GM23338 (cell line): Measurements from ENCODE around the gene MTF1. TPM values are rescaled to one million over a fixed set of nuclear protein-coding genes. Genes with fewer than 3 reads are reported as not detected.

Experiments
- ATAC-seq: fragments of 200-7000 bp; cut with Tn5 transposase; 3 replicates; pipeline ENCODE4 v1.9.1; 2020
- DNase-seq: peaks from one replicate; pipeline ENCODE4 v3.0.0-alpha.2; 2015; ENCODE audit warnings: low spot score
- H2AFZ ChIP-seq: fragments of 200-600 bp; sonication (generic); 2 replicates; pipeline ENCODE4 v1.8.0; 2016; ENCODE audit warnings: antibody characterized with exemption, mild to moderate bottlenecking, moderate library complexity
- H3F3A ChIP-seq: fragments of 200-600 bp; sonication (generic); replicated peaks from 2 replicates; pipeline ENCODE4 v1.8.0; 2017; ENCODE audit warnings: antibody characterized with exemption, mixed run types, low read depth
- H3K27ac ChIP-seq: fragments of 200-600 bp; sonication (generic); 2 replicates; pipeline ENCODE4 v1.6.1; 2016; ENCODE audit warnings: low read depth
- H3K27me3 ChIP-seq: fragments of 200-600 bp; sonication (generic); 2 replicates; pipeline ENCODE4 v1.8.0; 2016; ENCODE audit warnings: mild to moderate bottlenecking, mixed run types, moderate library complexity; ENCODE audit not compliant: insufficient read depth
- H3K36me3 ChIP-seq: fragments of 200-600 bp; sonication (generic); 2 replicates; pipeline ENCODE4 v1.8.0; 2016; ENCODE audit warnings: mild to moderate bottlenecking; ENCODE audit not compliant: insufficient read depth
- H3K4me1 ChIP-seq: fragments of 200-600 bp; sonication (generic); 2 replicates; pipeline ENCODE4 v1.8.0; 2016; ENCODE audit warnings: mild to moderate bottlenecking, moderate library complexity; ENCODE audit not compliant: insufficient read depth
- H3K4me2 ChIP-seq: fragments of 200-600 bp; sonication (generic); 2 replicates; pipeline ENCODE4 v1.7.1; 2017; ENCODE audit warnings: mixed run types
- H3K4me3 ChIP-seq: fragments of 200-600 bp; sonication (generic); 2 replicates; pipeline ENCODE4 v1.6.1; 2016; ENCODE audit warnings: mixed run types
- H3K79me2 ChIP-seq: fragments of 200-600 bp; sonication (generic); replicated peaks from 2 replicates; pipeline ENCODE4 v1.8.0; 2017; ENCODE audit warnings: mild to moderate bottlenecking; ENCODE audit not compliant: insufficient read depth
- H3K9me2 ChIP-seq: fragments of 200-600 bp; sonication (generic); 2 replicates; pipeline ENCODE4 v1.8.0; 2017; ENCODE audit not compliant: insufficient read depth
- H4K20me1 ChIP-seq: fragments of 200-600 bp; sonication (generic); replicated peaks from 2 replicates; pipeline ENCODE4 v1.8.0; 2017; ENCODE audit warnings: mild to moderate bottlenecking; ENCODE audit not compliant: insufficient read depth
- H3K27ac Mint-ChIP-seq: 2 replicates; pipeline ENCODE4 v1.8.0; 2020; ENCODE audit warnings: inconsistent platforms, mild to moderate bottlenecking, moderate library complexity, mixed read lengths
- H3K27me3 Mint-ChIP-seq: 3 replicates; pipeline ENCODE4 v1.8.0; 2022; ENCODE audit warnings: low read depth, mild to moderate bottlenecking, moderate library complexity, mixed read lengths, inconsistent platforms; ENCODE audit not compliant: insufficient read depth, poor library complexity
- H3K36me3 Mint-ChIP-seq: 3 replicates; pipeline ENCODE4 v1.8.0; 2021; ENCODE audit warnings: low read depth, mild to moderate bottlenecking, inconsistent platforms, moderate library complexity, mixed read lengths
- H3K4me1 Mint-ChIP-seq: 3 replicates; pipeline ENCODE4 v1.8.0; 2020; ENCODE audit warnings: mild to moderate bottlenecking, inconsistent platforms, mixed read lengths
- H3K4me3 Mint-ChIP-seq: 3 replicates; pipeline ENCODE4 v1.8.0; 2021; ENCODE audit warnings: moderate library complexity, mild to moderate bottlenecking, inconsistent platforms, mixed read lengths
- H3K9me3 Mint-ChIP-seq: 3 replicates; pipeline ENCODE4 v1.8.0; 2020; ENCODE audit warnings: moderate library complexity, mild to moderate bottlenecking, inconsistent platforms, mixed read lengths
- CREB1 ChIP-seq: fragments of 250-450 bp; sonication (Bioruptor Pico); IDR thresholded peaks from 2 replicates; pipeline ENCODE4 v1.5.0; 2020; ENCODE audit warnings: low read depth, mild to moderate bottlenecking, moderate library complexity
- EZH2 ChIP-seq: fragments of 200-600 bp; sonication (generic); IDR thresholded peaks from one replicate; pipeline ENCODE4 v1.8.0; 2017; ENCODE audit warnings: antibody characterized with exemption, mild to moderate bottlenecking, low read depth; ENCODE audit not compliant: unreplicated experiment
- EZH2phosphoT487 ChIP-seq: fragments of 200-600 bp; sonication (generic); IDR thresholded peaks from one replicate; pipeline ENCODE4 v1.8.1; 2018; ENCODE audit warnings: antibody characterized with exemption; ENCODE audit not compliant: unreplicated experiment
- JUNB ChIP-seq: IDR thresholded peaks from one replicate; pipeline ENCODE4 v1.6.1; 2016; ENCODE audit warnings: antibody characterized with exemption; ENCODE audit not compliant: unreplicated experiment
- NANOG ChIP-seq: IDR thresholded peaks from 2 replicates; pipeline ENCODE4 v1.6.1; 2016; ENCODE audit warnings: antibody characterized with exemption, borderline replicate concordance
- POLR2AphosphoS5 ChIP-seq: IDR thresholded peaks from 2 replicates; pipeline ENCODE4 v1.6.1; 2016; ENCODE audit warnings: antibody characterized with exemption, low read depth
- ZNF114 ChIP-seq: fragments of 250-450 bp; sonication (Bioruptor Pico); IDR thresholded peaks from 2 replicates; pipeline ENCODE4 v1.5.0; 2020; ENCODE audit warnings: mild to moderate bottlenecking, moderate library complexity
- ZNF331 ChIP-seq: fragments of 250-450 bp; sonication (Bioruptor Pico); IDR thresholded peaks from 2 replicates; pipeline ENCODE4 v1.5.0; 2020; ENCODE audit warnings: low read depth, mild to moderate bottlenecking, moderate library complexity
- polyA plus RNA-seq: library from polyadenylated mRNA; unstranded; fragments of >200 nt; fragmentation: Nextera tagmentation; extraction: Ambion mirVana; gene quantifications from 2 replicates; pipeline ENCODE4 v1.2.1, GENCODE V29; 2016
- total RNA-seq: library from RNA; depleted of rRNA; stranded (reverse); fragments of >200 nt; shearing (Covaris generic); gene quantifications from 2 replicates; pipeline ENCODE4 v1.2.3, GENCODE V29; 2014
- TF ChIP-seq, protein P1 (sequence below): fragments of 250-450 bp; sonication (Bioruptor Pico); IDR thresholded peaks from 2 replicates; pipeline ENCODE4 v1.5.0; 2020; ENCODE audit warnings: mild to moderate bottlenecking, moderate library complexity
- TF ChIP-seq, protein P2 (sequence below): IDR thresholded peaks from one replicate; pipeline ENCODE4 v1.6.1; 2018; ENCODE audit warnings: antibody characterized with exemption; ENCODE audit not compliant: unreplicated experiment
- TF ChIP-seq, protein P3 (sequence below): IDR thresholded peaks from 2 replicates; pipeline ENCODE4 v1.6.1; 2016; ENCODE audit warnings: antibody characterized with exemption

The MTF1 gene
- total and polyA plus RNA-seq, 2 experiments from 2014 or later: 4.5 to 5.6 TPM

DNA sequence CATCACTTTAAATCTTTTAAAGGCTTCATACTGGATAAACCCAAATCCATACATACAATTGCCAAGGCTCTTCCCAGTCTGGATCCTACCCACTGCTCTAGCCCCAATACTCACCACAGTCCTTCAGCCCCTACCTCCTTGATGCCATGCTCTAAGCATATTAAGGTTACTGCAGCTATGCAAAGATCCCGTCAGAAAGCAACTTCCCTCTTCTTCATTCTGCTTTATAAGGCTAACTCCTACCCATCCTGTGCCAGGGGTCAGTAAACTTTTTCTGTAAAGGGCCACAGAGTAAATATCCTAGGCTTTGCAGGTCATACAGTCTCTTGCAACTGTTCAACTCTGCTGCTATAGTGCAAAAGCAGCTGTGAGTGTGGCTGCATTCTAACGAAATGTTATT, 34.3 kb upstream of the MTF1 start (continued):
- TF ChIP-seq, protein P1, sequence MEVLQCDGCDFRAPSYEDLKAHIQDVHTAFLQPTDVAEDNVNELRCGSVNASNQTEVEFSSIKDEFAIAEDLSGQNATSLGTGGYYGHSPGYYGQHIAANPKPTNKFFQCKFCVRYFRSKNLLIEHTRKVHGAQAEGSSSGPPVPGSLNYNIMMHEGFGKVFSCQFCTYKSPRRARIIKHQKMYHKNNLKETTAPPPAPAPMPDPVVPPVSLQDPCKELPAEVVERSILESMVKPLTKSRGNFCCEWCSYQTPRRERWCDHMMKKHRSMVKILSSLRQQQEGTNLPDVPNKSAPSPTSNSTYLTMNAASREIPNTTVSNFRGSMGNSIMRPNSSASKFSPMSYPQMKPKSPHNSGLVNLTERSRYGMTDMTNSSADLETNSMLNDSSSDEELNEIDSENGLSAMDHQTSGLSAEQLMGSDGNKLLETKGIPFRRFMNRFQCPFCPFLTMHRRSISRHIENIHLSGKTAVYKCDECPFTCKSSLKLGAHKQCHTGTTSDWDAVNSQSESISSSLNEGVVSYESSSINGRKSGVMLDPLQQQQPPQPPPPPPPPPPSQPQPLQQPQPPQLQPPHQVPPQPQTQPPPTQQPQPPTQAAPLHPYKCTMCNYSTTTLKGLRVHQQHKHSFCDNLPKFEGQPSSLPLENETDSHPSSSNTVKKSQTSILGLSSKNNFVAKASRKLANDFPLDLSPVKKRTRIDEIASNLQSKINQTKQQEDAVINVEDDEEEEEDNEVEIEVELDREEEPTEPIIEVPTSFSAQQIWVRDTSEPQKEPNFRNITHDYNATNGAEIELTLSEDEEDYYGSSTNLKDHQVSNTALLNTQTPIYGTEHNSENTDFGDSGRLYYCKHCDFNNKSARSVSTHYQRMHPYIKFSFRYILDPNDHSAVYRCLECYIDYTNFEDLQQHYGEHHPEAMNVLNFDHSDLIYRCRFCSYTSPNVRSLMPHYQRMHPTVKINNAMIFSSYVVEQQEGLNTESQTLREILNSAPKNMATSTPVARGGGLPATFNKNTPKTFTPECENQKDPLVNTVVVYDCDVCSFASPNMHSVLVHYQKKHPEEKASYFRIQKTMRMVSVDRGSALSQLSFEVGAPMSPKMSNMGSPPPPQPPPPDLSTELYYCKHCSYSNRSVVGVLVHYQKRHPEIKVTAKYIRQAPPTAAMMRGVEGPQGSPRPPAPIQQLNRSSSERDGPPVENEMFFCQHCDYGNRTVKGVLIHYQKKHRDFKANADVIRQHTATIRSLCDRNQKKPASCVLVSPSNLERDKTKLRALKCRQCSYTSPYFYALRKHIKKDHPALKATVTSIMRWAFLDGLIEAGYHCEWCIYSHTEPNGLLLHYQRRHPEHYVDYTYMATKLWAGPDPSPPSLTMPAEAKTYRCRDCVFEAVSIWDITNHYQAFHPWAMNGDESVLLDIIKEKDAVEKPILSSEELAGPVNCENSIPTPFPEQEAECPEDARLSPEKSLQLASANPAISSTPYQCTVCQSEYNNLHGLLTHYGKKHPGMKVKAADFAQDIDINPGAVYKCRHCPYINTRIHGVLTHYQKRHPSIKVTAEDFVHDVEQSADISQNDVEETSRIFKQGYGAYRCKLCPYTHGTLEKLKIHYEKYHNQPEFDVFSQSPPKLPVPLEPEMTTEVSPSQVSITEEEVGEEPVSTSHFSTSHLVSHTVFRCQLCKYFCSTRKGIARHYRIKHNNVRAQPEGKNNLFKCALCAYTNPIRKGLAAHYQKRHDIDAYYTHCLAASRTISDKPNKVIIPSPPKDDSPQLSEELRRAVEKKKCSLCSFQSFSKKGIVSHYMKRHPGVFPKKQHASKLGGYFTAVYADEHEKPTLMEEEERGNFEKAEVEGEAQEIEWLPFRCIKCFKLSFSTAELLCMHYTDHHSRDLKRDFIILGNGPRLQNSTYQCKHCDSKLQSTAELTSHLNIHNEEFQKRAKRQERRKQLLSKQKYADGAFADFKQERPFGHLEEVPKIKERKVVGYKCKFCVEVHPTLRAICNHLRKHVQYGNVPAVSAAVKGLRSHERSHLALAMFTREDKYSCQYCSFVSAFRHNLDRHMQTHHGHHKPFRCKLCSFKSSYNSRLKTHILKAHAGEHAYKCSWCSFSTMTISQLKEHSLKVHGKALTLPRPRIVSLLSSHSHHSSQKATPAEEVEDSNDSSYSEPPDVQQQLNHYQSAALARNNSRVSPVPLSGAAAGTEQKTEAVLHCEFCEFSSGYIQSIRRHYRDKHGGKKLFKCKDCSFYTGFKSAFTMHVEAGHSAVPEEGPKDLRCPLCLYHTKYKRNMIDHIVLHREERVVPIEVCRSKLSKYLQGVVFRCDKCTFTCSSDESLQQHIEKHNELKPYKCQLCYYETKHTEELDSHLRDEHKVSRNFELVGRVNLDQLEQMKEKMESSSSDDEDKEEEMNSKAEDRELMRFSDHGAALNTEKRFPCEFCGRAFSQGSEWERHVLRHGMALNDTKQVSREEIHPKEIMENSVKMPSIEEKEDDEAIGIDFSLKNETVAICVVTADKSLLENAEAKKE (CRISPR knock-in tag): no peak
- no peak for TF ChIP-seq POLR2AphosphoS5
- no peak for TF ChIP-seq CREB1 (CRISPR knock-in tag)
- TF ChIP-seq ZNF331: no peak
- no peak for TF ChIP-seq JUNB
- no peak for TF ChIP-seq NANOG
- no peak for TF ChIP-seq ZNF114

DNA sequence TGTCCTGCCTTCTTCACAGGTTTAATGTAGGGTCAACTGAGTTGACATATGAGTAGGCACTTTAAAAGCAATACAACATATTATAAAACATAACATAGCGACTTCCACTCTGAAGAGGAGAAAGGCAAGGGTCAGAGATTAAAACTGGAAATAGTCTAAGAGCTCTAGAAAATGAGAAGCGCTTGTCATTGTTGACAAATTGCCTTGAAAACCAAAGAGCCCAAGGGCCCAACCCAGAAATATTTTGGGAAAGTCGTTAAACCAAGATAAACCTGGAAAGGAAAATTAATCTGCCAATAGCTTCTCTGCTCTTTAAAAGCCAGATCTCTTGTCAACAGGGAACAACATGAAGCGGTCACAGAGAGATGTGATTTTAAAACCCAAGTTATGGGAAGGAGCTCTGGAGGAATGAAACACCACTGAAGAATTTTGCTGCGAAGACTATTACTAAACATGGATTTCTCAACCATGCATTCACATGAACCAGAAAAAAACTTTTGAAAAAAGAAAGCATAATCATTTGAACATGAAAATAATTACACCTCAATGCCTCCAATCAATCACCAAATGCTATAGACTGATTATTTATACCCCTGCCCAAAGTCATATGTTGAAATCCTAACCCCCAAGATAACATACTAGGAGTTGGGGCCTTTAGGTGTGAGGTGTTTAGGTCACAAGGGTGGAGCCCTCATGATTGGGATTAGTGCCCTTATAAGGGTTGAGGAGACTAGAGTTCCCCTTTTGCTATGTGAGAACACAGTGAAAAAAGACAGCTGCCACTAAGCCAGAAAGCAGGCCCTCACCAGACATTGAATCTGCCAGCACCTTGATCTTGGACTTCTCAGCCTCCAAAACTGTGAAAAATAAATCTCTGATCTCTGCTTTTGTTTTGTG, 33.0 kb upstream of the MTF1 start:
- no peak overlapping the region for H3K4me3 ChIP-seq
- Mint-ChIP-seq H3K27ac (no peak overlapping the region), H3K4me1 (no peaks in the 10 kb centered on the region), H3K36me3 (peaks cover 26% of the 10 kb centered on the region), H3K4me3 (no peak overlapping the region), H3K27me3 (peaks cover 5% of the 10 kb centered on the region), H3K9me3 (peaks cover 4% of the 10 kb centered on the region; the same call in 1 of the 3 replicates)
- H3K4me2 ChIP-seq: no peak overlapping the region
- H4K20me1 ChIP-seq: no peaks in the 10 kb centered on the region; the same call in 1 of the 2 replicates
- H3K36me3 ChIP-seq: peaks cover 12% of the 10 kb centered on the region
- H3K9me2 ChIP-seq: no peaks in the 10 kb centered on the region
- no peak overlapping the region; the same call in 1 of the 2 replicates for H3K27ac ChIP-seq
- H3K79me2 ChIP-seq: no peaks in the 10 kb centered on the region; the same call in 1 of the 2 replicates
- no peaks in the 10 kb centered on the region for H3F3A ChIP-seq
- ATAC-seq (no peak), DNase-seq (no peak)
- H3K4me1 ChIP-seq: no peaks in the 10 kb centered on the region
- H2AFZ ChIP-seq: no peak overlapping the region
- no peaks in the 10 kb centered on the region for H3K27me3 ChIP-seq
- TF ChIP-seq, protein P2, sequence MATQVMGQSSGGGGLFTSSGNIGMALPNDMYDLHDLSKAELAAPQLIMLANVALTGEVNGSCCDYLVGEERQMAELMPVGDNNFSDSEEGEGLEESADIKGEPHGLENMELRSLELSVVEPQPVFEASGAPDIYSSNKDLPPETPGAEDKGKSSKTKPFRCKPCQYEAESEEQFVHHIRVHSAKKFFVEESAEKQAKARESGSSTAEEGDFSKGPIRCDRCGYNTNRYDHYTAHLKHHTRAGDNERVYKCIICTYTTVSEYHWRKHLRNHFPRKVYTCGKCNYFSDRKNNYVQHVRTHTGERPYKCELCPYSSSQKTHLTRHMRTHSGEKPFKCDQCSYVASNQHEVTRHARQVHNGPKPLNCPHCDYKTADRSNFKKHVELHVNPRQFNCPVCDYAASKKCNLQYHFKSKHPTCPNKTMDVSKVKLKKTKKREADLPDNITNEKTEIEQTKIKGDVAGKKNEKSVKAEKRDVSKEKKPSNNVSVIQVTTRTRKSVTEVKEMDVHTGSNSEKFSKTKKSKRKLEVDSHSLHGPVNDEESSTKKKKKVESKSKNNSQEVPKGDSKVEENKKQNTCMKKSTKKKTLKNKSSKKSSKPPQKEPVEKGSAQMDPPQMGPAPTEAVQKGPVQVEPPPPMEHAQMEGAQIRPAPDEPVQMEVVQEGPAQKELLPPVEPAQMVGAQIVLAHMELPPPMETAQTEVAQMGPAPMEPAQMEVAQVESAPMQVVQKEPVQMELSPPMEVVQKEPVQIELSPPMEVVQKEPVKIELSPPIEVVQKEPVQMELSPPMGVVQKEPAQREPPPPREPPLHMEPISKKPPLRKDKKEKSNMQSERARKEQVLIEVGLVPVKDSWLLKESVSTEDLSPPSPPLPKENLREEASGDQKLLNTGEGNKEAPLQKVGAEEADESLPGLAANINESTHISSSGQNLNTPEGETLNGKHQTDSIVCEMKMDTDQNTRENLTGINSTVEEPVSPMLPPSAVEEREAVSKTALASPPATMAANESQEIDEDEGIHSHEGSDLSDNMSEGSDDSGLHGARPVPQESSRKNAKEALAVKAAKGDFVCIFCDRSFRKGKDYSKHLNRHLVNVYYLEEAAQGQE: no peak
- TF ChIP-seq JUNB (no peak), POLR2AphosphoS5 (no peak), EZH2 (no peak), EZH2phosphoT487 (no peak), NANOG (no peak), ZNF114 (no peak), ZNF331 (no peak)
- TF ChIP-seq, protein P3, sequence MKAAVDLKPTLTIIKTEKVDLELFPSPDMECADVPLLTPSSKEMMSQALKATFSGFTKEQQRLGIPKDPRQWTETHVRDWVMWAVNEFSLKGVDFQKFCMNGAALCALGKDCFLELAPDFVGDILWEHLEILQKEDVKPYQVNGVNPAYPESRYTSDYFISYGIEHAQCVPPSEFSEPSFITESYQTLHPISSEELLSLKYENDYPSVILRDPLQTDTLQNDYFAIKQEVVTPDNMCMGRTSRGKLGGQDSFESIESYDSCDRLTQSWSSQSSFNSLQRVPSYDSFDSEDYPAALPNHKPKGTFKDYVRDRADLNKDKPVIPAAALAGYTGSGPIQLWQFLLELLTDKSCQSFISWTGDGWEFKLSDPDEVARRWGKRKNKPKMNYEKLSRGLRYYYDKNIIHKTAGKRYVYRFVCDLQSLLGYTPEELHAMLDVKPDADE: no peak
